Neural progenitor cell (in vitro differentiated cells): ENCODE measurements around the gene PEX16.

Source experiments
- CTCF ChIP-seq: fragments of 200-600 bp; sonication (generic); IDR thresholded peaks from 2 replicates; pipeline ENCODE4 v1.5.1; 2017; ENCODE audit warnings: antibody characterized with exemption, mild to moderate bottlenecking
- EZH2 ChIP-seq: fragments of 200-600 bp; sonication (generic); IDR thresholded peaks from 2 replicates; pipeline ENCODE4 v1.6.1; 2017; ENCODE audit warnings: antibody characterized with exemption, mild to moderate bottlenecking, moderate library complexity
- EZH2phosphoT487 ChIP-seq: fragments of 200-600 bp; sonication (generic); IDR thresholded peaks from 2 replicates; pipeline ENCODE4 v1.6.1; 2017; ENCODE audit warnings: antibody characterized with exemption

DNA sequence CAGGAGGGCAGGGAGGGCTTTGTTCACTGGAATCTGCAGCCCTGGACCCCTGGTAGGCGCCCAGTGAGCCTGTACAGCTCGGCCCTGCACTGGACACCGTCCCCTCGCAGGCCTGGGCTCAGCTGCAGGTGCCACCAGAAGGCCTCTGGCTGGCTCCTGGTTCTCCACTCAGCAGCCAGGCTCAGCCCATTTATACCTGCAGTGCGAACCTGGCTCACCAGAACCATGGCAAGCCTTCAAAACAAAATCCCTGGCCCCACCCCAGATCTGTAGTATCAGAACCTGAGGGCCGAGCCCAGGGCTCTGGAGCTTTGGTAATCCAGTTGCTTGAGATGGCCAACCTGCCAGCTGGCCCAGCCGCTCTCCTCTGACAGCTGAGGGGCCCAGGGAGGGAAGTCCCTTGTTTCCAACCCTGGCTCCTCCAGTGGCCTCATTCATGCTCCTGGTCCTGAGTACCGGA, 9.7 kb downstream of the PEX16 start:
- TF ChIP-seq CTCF, result no peak
- TF ChIP-seq EZH2, result no peak
- TF ChIP-seq EZH2phosphoT487, result no peak
